HepG2 (cell line): ENCODE measurements around the gene ATXN3L.

Experiments
- CHD4 ChIP-seq: fragments of 200-600 bp; sonication (generic); IDR thresholded peaks from 2 replicates; pipeline ENCODE4 v1.7.0; 2017; ENCODE audit warnings: mild to moderate bottlenecking, low read length, borderline replicate concordance
- ERF ChIP-seq: IDR thresholded peaks from 2 replicates; pipeline ENCODE4 v1.6.1; 2018; ENCODE audit warnings: missing biosample characterization, missing genetic modification reagents
- MTF2 ChIP-seq: sonication (generic); formaldehyde crosslinking; IDR thresholded peaks from 2 replicates; pipeline ENCODE4 v1.5.0; 2020; ENCODE audit warnings: missing genetic modification reagents, borderline replicate concordance
- SATB2 ChIP-seq: sonication (generic); formaldehyde crosslinking; IDR thresholded peaks from 2 replicates; pipeline ENCODE4 v1.5.0; 2020; ENCODE audit warnings: missing genetic modification reagents
- TF ChIP-seq, protein P1 (sequence below): sonication (generic); formaldehyde crosslinking; IDR thresholded peaks from 2 replicates; pipeline ENCODE4 v1.5.0; 2020; ENCODE audit warnings: mild to moderate bottlenecking, missing genetic modification reagents, moderate library complexity

DNA sequence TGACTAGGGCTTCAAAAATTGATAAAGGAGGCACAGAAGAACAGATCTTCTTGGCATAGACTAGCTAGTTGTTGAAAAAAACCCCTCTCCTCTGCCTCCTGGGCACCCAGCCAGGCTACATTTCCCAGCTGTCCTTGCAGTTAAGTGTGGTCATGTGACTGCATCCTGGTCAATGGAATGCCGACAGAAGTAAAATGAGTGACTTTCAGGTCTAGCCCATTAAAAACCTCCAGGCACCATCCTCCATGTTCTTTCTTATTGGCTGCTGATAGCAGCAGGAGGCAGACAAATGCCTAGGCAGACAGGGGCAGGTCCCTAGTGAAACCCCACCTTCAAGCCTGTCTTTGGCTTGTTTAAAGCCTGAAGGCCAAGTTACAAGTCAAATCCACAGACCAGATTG lies 35.3 kb downstream of the ATXN3L start:
- TF ChIP-seq, protein P1, sequence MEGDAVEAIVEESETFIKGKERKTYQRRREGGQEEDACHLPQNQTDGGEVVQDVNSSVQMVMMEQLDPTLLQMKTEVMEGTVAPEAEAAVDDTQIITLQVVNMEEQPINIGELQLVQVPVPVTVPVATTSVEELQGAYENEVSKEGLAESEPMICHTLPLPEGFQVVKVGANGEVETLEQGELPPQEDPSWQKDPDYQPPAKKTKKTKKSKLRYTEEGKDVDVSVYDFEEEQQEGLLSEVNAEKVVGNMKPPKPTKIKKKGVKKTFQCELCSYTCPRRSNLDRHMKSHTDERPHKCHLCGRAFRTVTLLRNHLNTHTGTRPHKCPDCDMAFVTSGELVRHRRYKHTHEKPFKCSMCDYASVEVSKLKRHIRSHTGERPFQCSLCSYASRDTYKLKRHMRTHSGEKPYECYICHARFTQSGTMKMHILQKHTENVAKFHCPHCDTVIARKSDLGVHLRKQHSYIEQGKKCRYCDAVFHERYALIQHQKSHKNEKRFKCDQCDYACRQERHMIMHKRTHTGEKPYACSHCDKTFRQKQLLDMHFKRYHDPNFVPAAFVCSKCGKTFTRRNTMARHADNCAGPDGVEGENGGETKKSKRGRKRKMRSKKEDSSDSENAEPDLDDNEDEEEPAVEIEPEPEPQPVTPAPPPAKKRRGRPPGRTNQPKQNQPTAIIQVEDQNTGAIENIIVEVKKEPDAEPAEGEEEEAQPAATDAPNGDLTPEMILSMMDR (CRISPR knock-in tag) = no peak
- no peak for TF ChIP-seq MTF2 (CRISPR knock-in tag)
- no peak for TF ChIP-seq CHD4
- no peak for TF ChIP-seq ERF (CRISPR knock-in tag)
- TF ChIP-seq SATB2 (CRISPR knock-in tag) = no peak
